Esophagus squamous epithelium (tissue), 5 donors: Measurements from ENCODE around the gene PRUNE2. TPM values are rescaled to one million over a fixed set of nuclear protein-coding genes. Genes with fewer than 3 reads are reported as not detected.

Source experiments
- DNase-seq: peaks from one replicate; lab custom pipeline; 2025; lab: John Stamatoyannopoulos, UW
- H3K27ac ChIP-seq, 4 donors: fragments of 200-600 bp; sonication (generic); one replicate each; pipeline ENCODE4 v1.5.1; 2016 to 2019; ENCODE audit warnings: mild to moderate bottlenecking in 1 of 4
- H3K27me3 ChIP-seq, 4 donors: fragments of 200-600 bp; sonication (generic); 1 replicate in 3 of 4; 2 replicates in 1 of 4; pipeline versions ENCODE4 v1.5.1 to v1.6.0; 2017 to 2021; ENCODE audit warnings: antibody characterized with exemption in 1 of 4
- H3K36me3 ChIP-seq, 3 donors: fragments of 200-600 bp; sonication (generic); one replicate each; pipeline ENCODE4 v1.5.1; 2016 to 2019
- H3K4me1 ChIP-seq, 3 donors: fragments of 200-600 bp; sonication (generic); one replicate each; pipeline ENCODE4 v1.5.1; 2017 to 2019
- H3K4me3 ChIP-seq, 4 donors: fragments of 200-600 bp; sonication (generic); 1 replicate in 3 of 4; 2 replicates in 1 of 4; pipeline ENCODE4 v1.5.1; 2016 to 2019; ENCODE audit warnings: mild to moderate bottlenecking in 2 of 4, moderate library complexity in 1 of 4
- H3K9me3 ChIP-seq, 3 donors: fragments of 200-600 bp; sonication (generic); one replicate each; pipeline ENCODE4 v1.5.1; 2016 to 2019
- POLR2A ChIP-seq, 4 donors: fragments of 450-650 bp; IDR thresholded peaks; one replicate each; pipeline ENCODE4 v1.6.1; 2017; ENCODE audit warnings: antibody characterized with exemption in 4 of 4, mild to moderate bottlenecking in 4 of 4, moderate library complexity in 3 of 4
- WGBS, 2 donors: methylation state at CpG; one replicate each; pipeline ENCODE4 v1.1.5; 2018; 5-methylcytosine and 5-hydroxymethylcytosine counted together
- intact Hi-C: fragments of 100-400 bp; cut with DNase I; formaldehyde crosslinking; loops from one replicate; pipeline ENCODE4 v1.15.0; 2022
- total RNA-seq, 4 donors: library from RNA; depleted of rRNA; stranded (reverse); fragments of >200 nt; gene quantifications; one replicate each; pipeline ENCODE4 v1.1.0, GENCODE V29; 2016
- TF ChIP-seq, protein P1 (sequence below), 6 experiments: fragments of 450-650 bp in 4 of 6; fragments of 200-600 bp in 2 of 6; sonication (generic) in 2 of 6; IDR thresholded peaks; one replicate each; pipeline ENCODE4 v1.5.1; 2016 to 2019; ENCODE audit warnings: antibody characterized with exemption in 6 of 6, mild to moderate bottlenecking in 4 of 6, moderate library complexity in 4 of 6
- donor health status: DM: yes; HTN: yes; CAD: no.

The PRUNE2 gene
- total RNA-seq, 4 donors from 2014 or later: 9.9 to 126 (median 26.7) TPM

GRCh38 chr9:76720245-76720644, 185.7 kb downstream of the PRUNE2 start:
- Histone ChIP-seq H3K27ac (no peak overlapping the region), H3K27me3 (no peaks in the 10 kb centered on the region), H3K9me3 (no peaks in the 10 kb centered on the region), H3K36me3 (no peaks in the 10 kb centered on the region), H3K4me3 (no peak overlapping the region), H3K4me1 (peaks cover 0 to 5% (median 3%) of the 10 kb centered on the region in 3 donors)
- no peak for DNase-seq
- TF ChIP-seq, protein P1, sequence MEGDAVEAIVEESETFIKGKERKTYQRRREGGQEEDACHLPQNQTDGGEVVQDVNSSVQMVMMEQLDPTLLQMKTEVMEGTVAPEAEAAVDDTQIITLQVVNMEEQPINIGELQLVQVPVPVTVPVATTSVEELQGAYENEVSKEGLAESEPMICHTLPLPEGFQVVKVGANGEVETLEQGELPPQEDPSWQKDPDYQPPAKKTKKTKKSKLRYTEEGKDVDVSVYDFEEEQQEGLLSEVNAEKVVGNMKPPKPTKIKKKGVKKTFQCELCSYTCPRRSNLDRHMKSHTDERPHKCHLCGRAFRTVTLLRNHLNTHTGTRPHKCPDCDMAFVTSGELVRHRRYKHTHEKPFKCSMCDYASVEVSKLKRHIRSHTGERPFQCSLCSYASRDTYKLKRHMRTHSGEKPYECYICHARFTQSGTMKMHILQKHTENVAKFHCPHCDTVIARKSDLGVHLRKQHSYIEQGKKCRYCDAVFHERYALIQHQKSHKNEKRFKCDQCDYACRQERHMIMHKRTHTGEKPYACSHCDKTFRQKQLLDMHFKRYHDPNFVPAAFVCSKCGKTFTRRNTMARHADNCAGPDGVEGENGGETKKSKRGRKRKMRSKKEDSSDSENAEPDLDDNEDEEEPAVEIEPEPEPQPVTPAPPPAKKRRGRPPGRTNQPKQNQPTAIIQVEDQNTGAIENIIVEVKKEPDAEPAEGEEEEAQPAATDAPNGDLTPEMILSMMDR (IDR thresholded peaks at IDR 0.05): no peak
- no peak for TF ChIP-seq POLR2A (IDR thresholded peaks at IDR 0.05)
- intact Hi-C loops: no loop called here
- WGBS, 2 donors: 58% methylated on average over 3 of the region's 3 CpGs

GRCh38 chr9:76718166-76718565, 187.7 kb downstream of the PRUNE2 start:
- Histone ChIP-seq H3K36me3 (no peaks in the 10 kb centered on the region), H3K27me3 (no peaks in the 10 kb centered on the region), H3K9me3 (no peaks in the 10 kb centered on the region), H3K4me3 (no peak overlapping the region), H3K27ac (no peak overlapping the region), H3K4me1 (peaks cover 0 to 5% (median 3%) of the 10 kb centered on the region in 3 donors)
- 63% methylated on average over 4 of the region's 4 CpGs for WGBS, 2 donors
- intact Hi-C loops: no loop called here
- TF ChIP-seq, protein P1 (IDR thresholded peaks at IDR 0.05): no peak
- no peak for TF ChIP-seq POLR2A (IDR thresholded peaks at IDR 0.05)
- no peak for DNase-seq

DNA sequence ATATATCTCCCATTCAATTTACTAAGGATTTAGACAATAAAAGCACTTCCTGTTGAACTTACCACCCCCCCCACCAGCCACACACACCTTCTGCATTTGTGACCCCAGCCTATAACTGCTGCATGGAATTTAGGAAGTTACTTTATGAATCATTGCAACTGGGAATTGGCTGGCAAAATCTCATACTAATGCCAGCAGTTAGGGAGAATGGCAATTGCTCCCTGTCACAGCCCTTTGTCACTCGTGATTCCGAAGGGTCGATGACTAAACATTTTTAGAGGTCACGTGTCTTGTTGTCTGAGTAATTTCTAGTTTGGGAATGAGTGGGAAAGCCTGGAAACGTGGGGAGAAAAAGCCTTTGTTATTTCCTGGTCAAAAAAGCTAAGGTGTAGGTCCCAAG, 188.3 kb downstream of the PRUNE2 start:
- no peaks in the 10 kb centered on the region for H3K9me3 ChIP-seq
- H3K36me3 ChIP-seq: no peaks in the 10 kb centered on the region
- no peak for TF ChIP-seq POLR2A (IDR thresholded peaks at IDR 0.05)
- TF ChIP-seq, protein P1 (IDR thresholded peaks at IDR 0.05): no peak
- no peaks in the 10 kb centered on the region for H3K27me3 ChIP-seq
- no peak overlapping the region for H3K4me3 ChIP-seq
- H3K27ac ChIP-seq: no peak overlapping the region
- intact Hi-C loops: no loop called here
- DNase-seq: no peak
- 15 to 33% methylated on average over 5 of the region's 5 CpGs for WGBS, 2 donors
- H3K4me1 ChIP-seq: peaks cover 0 to 5% (median 3%) of the 10 kb centered on the region in 3 donors

GRCh38 chr9:76717176-76717575, 188.7 kb downstream of the PRUNE2 start:
- TF ChIP-seq, protein P1 (IDR thresholded peaks at IDR 0.05): no peak
- TF ChIP-seq POLR2A (IDR thresholded peaks at IDR 0.05): no peak
- intact Hi-C loops: no loop called here
- H3K4me3 ChIP-seq: no peak overlapping the region
- no peaks in the 10 kb centered on the region for H3K9me3 ChIP-seq
- DNase-seq: no peak
- H3K4me1 ChIP-seq: peaks cover 0 to 5% (median 3%) of the 10 kb centered on the region in 3 donors
- H3K27me3 ChIP-seq: no peaks in the 10 kb centered on the region
- H3K36me3 ChIP-seq: no peaks in the 10 kb centered on the region
- 28 to 30% methylated on average over 5 of the region's 5 CpGs for WGBS, 2 donors
- no peak overlapping the region for H3K27ac ChIP-seq

DNA sequence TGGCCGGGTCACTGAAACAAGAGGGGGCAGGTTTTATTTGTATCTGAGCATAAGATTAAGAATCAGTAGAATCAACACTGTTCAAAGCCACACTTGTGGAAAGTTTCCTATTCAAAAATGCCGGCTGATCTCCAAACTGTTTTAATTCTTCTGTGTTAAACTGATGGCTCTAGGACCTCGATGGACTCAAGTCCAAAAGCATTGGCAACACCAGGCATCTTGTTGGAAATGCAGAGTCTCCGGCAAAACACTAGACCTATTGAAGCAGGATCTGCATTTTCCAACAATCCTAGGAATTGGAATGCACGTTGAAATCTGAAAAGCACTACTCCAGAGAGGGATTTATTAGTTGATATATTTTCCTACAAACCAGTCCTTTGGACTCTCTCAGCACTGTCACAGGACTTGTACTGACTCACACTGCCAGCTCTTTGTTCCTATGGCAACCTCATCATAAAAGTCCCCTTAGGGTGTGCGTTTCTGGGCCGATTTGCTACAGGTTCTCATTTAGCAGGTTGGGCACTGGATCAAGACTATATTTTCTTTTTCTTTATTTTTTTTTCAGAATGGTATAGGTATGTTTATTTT, 189.7 kb downstream of the PRUNE2 start:
- Histone ChIP-seq H3K36me3 (no peaks in the 10 kb centered on the region), H3K4me3 (no peak overlapping the region), H3K27ac (no peak overlapping the region), H3K27me3 (no peaks in the 10 kb centered on the region), H3K4me1 (peaks cover 0 to 5% (median 3%) of the 10 kb centered on the region in 3 donors), H3K9me3 (no peaks in the 10 kb centered on the region)
- DNase-seq: no peak
- TF ChIP-seq, protein P1 (IDR thresholded peaks at IDR 0.05): no peak
- TF ChIP-seq POLR2A (IDR thresholded peaks at IDR 0.05): no peak
- WGBS, 2 donors: 29 to 34% methylated on average over 7 of the region's 7 CpGs
- intact Hi-C loops: no loop called here
